GM15510 (cell line): ENCODE measurements around the gene PTBP2.

Experiments
- POLR2A ChIP-seq: IDR thresholded peaks from 3 replicates; pipeline ENCODE4 v1.6.1; 2011; ENCODE audit warnings: borderline replicate concordance; ENCODE audit not compliant: insufficient read length; ENCODE audit errors: extremely low read depth

The PTBP2 gene

GRCh38 chr1:96837057-96837780 lies 115.6 kb downstream of the PTBP2 start:
- TF ChIP-seq POLR2A: no peak

- no peak for TF ChIP-seq POLR2A
Observed at GRCh38 chr1:96837781-96838216, 116.2 kb downstream of the PTBP2 start.

- no peak for TF ChIP-seq POLR2A
Observed at GRCh38 chr1:96840396-96840795, 118.8 kb downstream of the PTBP2 start.

- TF ChIP-seq POLR2A: no peak
Observed at GRCh38 chr1:96842215-96842614, 120.6 kb downstream of the PTBP2 start.

- no peak for TF ChIP-seq POLR2A
Observed at GRCh38 chr1:96843196-96843595, 121.6 kb downstream of the PTBP2 start.

GRCh38 chr1:96843601-96844000 lies 122.0 kb downstream of the PTBP2 start:
- no peak for TF ChIP-seq POLR2A

- TF ChIP-seq POLR2A: no peak
Observed at GRCh38 chr1:96845464-96845863, 123.9 kb downstream of the PTBP2 start.

GRCh38 chr1:96861836-96862235 lies 140.3 kb downstream of the PTBP2 start:
- TF ChIP-seq POLR2A: no peak

GRCh38 chr1:96863449-96863848 lies 141.9 kb downstream of the PTBP2 start:
- TF ChIP-seq POLR2A: no peak
